Naive thymus-derived CD8-positive, alpha-beta T cell (primary cell): ENCODE results near the gene REXO4. TPM values are rescaled to one million over a fixed set of nuclear protein-coding genes. Genes with fewer than 3 reads are reported as not detected.

Source experiments
- ATAC-seq, 2 donors: fragments of 150-1000 bp; cut with Tn5 transposase in 1 of 2; sonication (Bioruptor Pico), chemical (Tn5 transposase) in 1 of 2; 1 replicate in 1 of 2; 2 replicates in 1 of 2; pipeline ENCODE4 v1.10.0; 2021; ENCODE audit warnings: mild to moderate bottlenecking in 2 of 2, moderate library complexity in 2 of 2
- POLR2A ChIA-PET: fragments of 350-600 bp; sonication (Branson Sonifier 250); formaldehyde crosslinking; loops from one replicate; lab custom pipeline; 2021; ENCODE audit warnings: antibody characterized with exemption; lab: Charles Lee
- DNase-seq, 10 donors: peaks; one replicate each; pipeline versions ENCODE4 v3.0.0 to v3.0.0-alpha.2; 2020 to 2022
- H3K27ac Mint-ChIP-seq, 10 donors: one replicate each; pipeline ENCODE4 v1.8.0; 2020 to 2022; ENCODE audit warnings: mild to moderate bottlenecking in 10 of 10, mixed read lengths in 10 of 10, moderate library complexity in 4 of 10, inconsistent platforms in 1 of 10
- H3K27me3 Mint-ChIP-seq, 5 donors: one replicate each; pipeline ENCODE4 v1.8.0; 2021 to 2022; ENCODE audit warnings: mixed read lengths in 5 of 5
- H3K36me3 Mint-ChIP-seq, 3 donors: one replicate each; pipeline ENCODE4 v1.8.0; 2020 to 2022; ENCODE audit warnings: mixed read lengths in 3 of 3, mild to moderate bottlenecking in 2 of 3, inconsistent platforms in 1 of 3
- H3K4me1 Mint-ChIP-seq, 4 donors: one replicate each; pipeline ENCODE4 v1.8.0; 2021 to 2022; ENCODE audit warnings: mixed read lengths in 4 of 4
- H3K4me3 Mint-ChIP-seq, 10 donors: one replicate each; pipeline ENCODE4 v1.8.0; 2020 to 2022; ENCODE audit warnings: mild to moderate bottlenecking in 10 of 10, mixed read lengths in 10 of 10, moderate library complexity in 6 of 10, inconsistent platforms in 1 of 10
- H3K9me3 Mint-ChIP-seq, 9 donors: one replicate each; pipeline ENCODE4 v1.8.0; 2020 to 2022; ENCODE audit warnings: mixed read lengths in 9 of 9, mild to moderate bottlenecking in 3 of 9, inconsistent platforms in 1 of 9, moderate library complexity in 1 of 9
- polyA plus RNA-seq, 3 donors: library from polyadenylated mRNA; unstranded; fragments of 300-500 nt; fragmentation: Illumina TruSeq; gene quantifications; one replicate each; pipeline ENCODE4 v1.2.3, GENCODE V29; 2021
- total RNA-seq, 8 experiments: library from RNA in 2 of 8; stranded (reverse) in 2 of 8; gene quantifications; one replicate each; pipeline ENCODE4 v1.2.3 and lab custom pipeline; 2021 to 2026

Gene REXO4
- total and polyA plus RNA-seq, 5 experiments from 2014 or later, result 15.9 to 45.6 (median 30.5) TPM

GRCh38 chr9:133368249-133368881 lies 49.4 kb downstream of the REXO4 start:
- no peaks in the 10 kb centered on the region for H3K9me3 Mint-ChIP-seq
- peak overlapping the region; percentile 83 to 99 (median 96) for H3K27ac Mint-ChIP-seq
- POLR2A ChIA-PET, result interaction anchor here (1.8 to 9.6 kb wide), 4 partner anchors 8 to 19 kb away, joined by 5 to 106 read pairs (median 12); partner anchors contain the start of genes MED22, RPL7A, STKLD1 and SURF1
- DNase-seq, result no peak
- H3K36me3 Mint-ChIP-seq, result peaks cover 0 to 53% (median 7%) of the 10 kb centered on the region in 3 donors
- no peak for ATAC-seq
- no peaks in the 10 kb centered on the region for H3K27me3 Mint-ChIP-seq
- H3K4me3 Mint-ChIP-seq, result peak overlapping the region; percentile 20 to 89 (median 81)
- H3K4me1 Mint-ChIP-seq, result peaks cover 41 to 91% (median 69%) of the 10 kb centered on the region in 4 donors

GRCh38 chr9:133367778-133368177 lies 50.0 kb downstream of the REXO4 start:
- H3K27ac Mint-ChIP-seq, result peak overlapping the region in 1 of 10 donors; percentile 49
- POLR2A ChIA-PET, result interaction anchor here (1.8 to 3.1 kb wide), 3 partner anchors 9 to 18 kb away, joined by 5 to 17 read pairs (median 8); partner anchors contain the start of genes MED22, RPL7A, STKLD1 and SURF1
- peaks cover 0 to 53% (median 9%) of the 10 kb centered on the region in 3 donors for H3K36me3 Mint-ChIP-seq
- H3K4me3 Mint-ChIP-seq, result peak overlapping the region in 2 of 10 donors; percentile 38 to 87
- H3K27me3 Mint-ChIP-seq, result no peaks in the 10 kb centered on the region
- DNase-seq (no peak), ATAC-seq (no peak)
- H3K4me1 Mint-ChIP-seq, result peaks cover 41 to 88% (median 66%) of the 10 kb centered on the region in 4 donors
- no peaks in the 10 kb centered on the region for H3K9me3 Mint-ChIP-seq

- POLR2A ChIA-PET, result interaction anchor here (1.0 to 3.1 kb wide), 4 partner anchors 9 to 37 kb away, joined by 3 to 17 read pairs (median 6); partner anchors contain the start of genes MED22, RPL7A, STKLD1 and SURF1
- peak overlapping the region in 4 of 10 donors; percentile 38 to 63 (median 48) for H3K27ac Mint-ChIP-seq
- H3K4me3 Mint-ChIP-seq, result peak overlapping the region in 2 of 10 donors; percentile 6 to 13
- peaks cover 37 to 83% (median 61%) of the 10 kb centered on the region in 4 donors for H3K4me1 Mint-ChIP-seq
- DNase-seq, result no peak
- peaks cover 0 to 56% (median 9%) of the 10 kb centered on the region in 3 donors for H3K36me3 Mint-ChIP-seq
- no peaks in the 10 kb centered on the region for H3K9me3 Mint-ChIP-seq
- H3K27me3 Mint-ChIP-seq, result no peaks in the 10 kb centered on the region
- no peak for ATAC-seq
Observed at GRCh38 chr9:133367221-133367620, 50.6 kb downstream of the REXO4 start.

GRCh38 chr9:133366435-133366834 lies 51.4 kb downstream of the REXO4 start:
- Mint-ChIP-seq H3K27ac (peak overlapping the region in 2 of 10 donors; percentile 15 to 69), H3K27me3 (no peaks in the 10 kb centered on the region), H3K4me3 (no peak overlapping the region), H3K9me3 (no peaks in the 10 kb centered on the region), H3K36me3 (peaks cover 0 to 64% (median 9%) of the 10 kb centered on the region in 3 donors), H3K4me1 (peaks cover 32 to 75% (median 54%) of the 10 kb centered on the region in 4 donors)
- no peak for DNase-seq
- ATAC-seq, result no peak
- POLR2A ChIA-PET, result interaction anchor here (1.0 to 3.1 kb wide), 4 partner anchors 10 to 36 kb away, joined by 3 to 17 read pairs (median 6); partner anchors contain the start of genes MED22, RPL7A, STKLD1 and SURF1

- peak overlapping the region in 4 of 10 donors; percentile 17 to 56 (median 27) for H3K27ac Mint-ChIP-seq
- H3K4me3 Mint-ChIP-seq, result no peak overlapping the region
- peaks cover 19 to 52% (median 34%) of the 10 kb centered on the region in 4 donors for H3K4me1 Mint-ChIP-seq
- ATAC-seq (no peak), DNase-seq (no peak)
- H3K9me3 Mint-ChIP-seq, result no peaks in the 10 kb centered on the region
- H3K36me3 Mint-ChIP-seq, result peaks cover 0 to 79% (median 9%) of the 10 kb centered on the region in 3 donors
- POLR2A ChIA-PET, result interaction anchor here (1.4 kb wide), 1 partner anchor 13 kb away, joined by 3 read pairs; no protein-coding TSS in a partner anchor
- H3K27me3 Mint-ChIP-seq, result no peaks in the 10 kb centered on the region
Observed at GRCh38 chr9:133362359-133363044, 55.3 kb downstream of the REXO4 start.

GRCh38 chr9:133361507-133362092 lies 56.2 kb downstream of the REXO4 start:
- Mint-ChIP-seq H3K9me3 (no peaks in the 10 kb centered on the region), H3K4me3 (no peak overlapping the region), H3K4me1 (peaks cover 19 to 49% (median 32%) of the 10 kb centered on the region in 4 donors), H3K27me3 (no peaks in the 10 kb centered on the region), H3K27ac (peak overlapping the region in 7 of 10 donors; percentile 37 to 73 (median 44)), H3K36me3 (peaks cover 0 to 74% (median 9%) of the 10 kb centered on the region in 3 donors)
- no peak for DNase-seq
- ATAC-seq, result no peak
- POLR2A ChIA-PET, result interaction anchor here (1.4 kb wide), 1 partner anchor 12 kb away, joined by 3 read pairs; no protein-coding TSS in a partner anchor

GRCh38 chr9:133360400-133361393 lies 57.1 kb downstream of the REXO4 start:
- ATAC-seq (no peak), DNase-seq (no peak)
- POLR2A ChIA-PET, result interaction anchor here (7.8 kb wide), 1 partner anchor 12 kb away, joined by 143 read pairs; no protein-coding TSS in a partner anchor
- Mint-ChIP-seq H3K36me3 (peaks cover 0 to 66% (median 9%) of the 10 kb centered on the region in 3 donors), H3K4me1 (peaks cover 17 to 43% (median 30%) of the 10 kb centered on the region in 4 donors), H3K4me3 (no peak overlapping the region), H3K27me3 (no peaks in the 10 kb centered on the region), H3K9me3 (no peaks in the 10 kb centered on the region), H3K27ac (peak overlapping the region in 8 of 10 donors; percentile 28 to 78 (median 57))

- no peak for ATAC-seq
- Mint-ChIP-seq H3K4me1 (peaks cover 17 to 46% (median 33%) of the 10 kb centered on the region in 4 donors), H3K27me3 (no peaks in the 10 kb centered on the region), H3K27ac (peak overlapping the region in 6 of 10 donors; percentile 37 to 77 (median 51)), H3K36me3 (peaks cover 0 to 55% (median 9%) of the 10 kb centered on the region in 3 donors), H3K4me3 (peak overlapping the region in 4 of 10 donors; percentile 24 to 85 (median 40)), H3K9me3 (no peaks in the 10 kb centered on the region)
- peak in 2 of 10 donors; percentile 22 to 24 for DNase-seq
- POLR2A ChIA-PET, result interaction anchor here (1.1 to 7.8 kb wide), 3 partner anchors 11 to 17 kb away, joined by 3 to 143 read pairs (median 3); partner anchors contain the start of gene STKLD1
Observed at GRCh38 chr9:133359399-133360175, 58.2 kb downstream of the REXO4 start.

GRCh38 chr9:133357656-133358055 lies 60.2 kb downstream of the REXO4 start:
- DNase-seq (no peak), ATAC-seq (no peak)
- H3K36me3 Mint-ChIP-seq, result peaks cover 0 to 45% (median 0%) of the 10 kb centered on the region in 3 donors
- peaks cover 21 to 43% (median 32%) of the 10 kb centered on the region in 4 donors for H3K4me1 Mint-ChIP-seq
- no peaks in the 10 kb centered on the region for H3K9me3 Mint-ChIP-seq
- H3K27me3 Mint-ChIP-seq, result no peaks in the 10 kb centered on the region
- POLR2A ChIA-PET, result interaction anchor here (1.9 to 7.8 kb wide), 6 partner anchors 8 to 102 kb away, joined by 8 to 143 read pairs (median 9); partner anchors contain the start of genes CACFD1, MED22, RPL7A and STKLD1
- peak overlapping the region in 9 of 10 donors; percentile 47 to 90 (median 84) for H3K27ac Mint-ChIP-seq
- H3K4me3 Mint-ChIP-seq, result peak overlapping the region; percentile 58 to 90 (median 82)

- no peaks in the 10 kb centered on the region for H3K27me3 Mint-ChIP-seq
- ATAC-seq, result peak; percentile 92 to 94
- peak within 1 kb of the TSS; percentile 67 to 95 (median 90) for H3K27ac Mint-ChIP-seq
- no peaks in the 10 kb centered on the region for H3K9me3 Mint-ChIP-seq
- H3K36me3 Mint-ChIP-seq, result peaks cover 0 to 42% (median 4%) of the 10 kb centered on the region in 3 donors
- peaks cover 20 to 48% (median 32%) of the 10 kb centered on the region in 4 donors for H3K4me1 Mint-ChIP-seq
- POLR2A ChIA-PET, result interaction anchor here (0.8 to 7.8 kb wide), 14 partner anchors 9 to 326 kb away, joined by 3 to 143 read pairs (median 8); partner anchors contain the start of genes CACFD1, GTF3C5, MED22 and RPL7A
- peak; percentile 78 to 93 (median 86) for DNase-seq
- peak within 1 kb of the TSS; percentile 82 to 93 (median 86) for H3K4me3 Mint-ChIP-seq
Observed at GRCh38 chr9:133356391-133357091, 61.3 kb downstream of the REXO4 start, which contains the start of the genes SURF1 and SURF2. Gene SURF1, minus strand, starts transcription at chr9:133356487. Its CDS starts 34 bp downstream, at chr9:133356453. Gene SURF2, plus strand, starts transcription at chr9:133356550. Its CDS starts 43 bp downstream, at chr9:133356593.
